ENCODE results near the gene SUCLA2. TPM values are rescaled to one million over a fixed set of nuclear protein-coding genes. Genes with fewer than 3 reads are reported as not detected.

Gene SUCLA2
- total and polyA plus RNA-seq, 9 of the 15 experiments (the other 6 are each of a cell fraction or from before 2014, with no cell fraction given), result 23.3 to 52.9 (median 35.8) TPM

DNA sequence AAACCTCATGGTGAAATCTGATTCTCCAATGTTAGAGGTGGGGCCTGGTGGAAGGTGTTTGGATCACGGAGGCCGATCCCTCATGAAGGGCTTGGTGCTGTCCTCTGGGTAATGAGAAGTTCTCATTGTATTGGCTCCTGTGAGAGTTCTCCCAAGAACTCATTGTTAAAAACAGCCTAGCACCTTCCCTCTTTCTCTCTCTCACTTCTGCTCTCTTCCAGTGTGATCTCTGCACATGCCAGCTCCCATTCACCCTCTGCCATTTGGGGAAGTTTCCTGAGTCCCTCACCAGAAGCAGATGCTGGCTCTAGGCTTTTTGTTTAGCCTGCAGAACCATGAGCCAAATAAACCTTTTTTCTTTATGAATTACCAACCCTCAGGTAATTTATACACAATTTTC is 3.1 kb upstream of the SUCLA2 start:
- no peak for DNase-seq (ENCODE audit: extremely low read depth in 1 of 4, low spot score in 3 of 4)
- Histone ChIP-seq H3K27me3 (ENCODE audit: control insufficient read depth in 2 of 2, insufficient read depth in 2 of 2, low read length in 2 of 2) (no peaks in the 10 kb centered on the region), H3K36me3 (ENCODE audit: control insufficient read depth, insufficient read depth, low read length) (no peaks in the 10 kb centered on the region), H4K20me1 (replicated peaks; ENCODE audit: control insufficient read depth, insufficient read depth, low read length) (no peaks in the 10 kb centered on the region), H3K4me3 (no peak overlapping the region), H3K4me1 (replicated peaks in 1 of 2; ENCODE audit: control insufficient read depth in 2 of 2, insufficient read depth in 2 of 2, low read length in 2 of 2) (peaks cover 2 to 12% of the 10 kb centered on the region in 2 experiments; a peak in 4 of 5 replicates), H3K4me2 (ENCODE audit: insufficient read depth, low read length) (no peak overlapping the region), H2AFZ (ENCODE audit: low read depth, low read length) (no peak overlapping the region), H3K9me1 (ENCODE audit: control insufficient read depth, insufficient read depth, low read length) (no peaks in the 10 kb centered on the region), H3K27ac (ENCODE audit: extremely low read depth, low read depth, low read length) (no peak overlapping the region), H3K9me3 (replicated peaks; ENCODE audit: control insufficient read depth, insufficient read depth, low read depth, low read length) (no peaks in the 10 kb centered on the region), H3K9ac (ENCODE audit: insufficient read depth in 1 of 2, low read depth in 2 of 2, low read length in 2 of 2) (no peak overlapping the region), H3K79me2 (ENCODE audit: control insufficient read depth, insufficient read depth, low read length) (peaks cover 17% of the 10 kb centered on the region)
- ATAC-seq, result no peak
- in situ Hi-C loops (cut with MboI) (no loop called here), intact Hi-C loops (cut with micrococcal nuclease) (no loop called here)
- FAIRE-seq, result no peak
- ChIA-PET CTCF (ENCODE audit: low intra/inter-chr PET ratio) (no interaction called here), POLR2A (no interaction called here)
- 72% methylated on average over 2 of the region's 2 CpGs for WGBS (ENCODE audit: insufficient coverage, low coverage, missing lambda C conversion rate)
- BruUV-seq (replicated peaks), result no TSS peak
- TF ChIP-seq NFIC (IDR thresholded peaks at IDR 0.05), result no peak
- TF ChIP-seq ESRRA (IDR thresholded peaks at IDR 0.05; ENCODE audit: borderline replicate concordance, low read depth), result no peak
- TF ChIP-seq POLR2A (conservative IDR thresholded peaks at IDR 0.05), result no peak
- no peak for TF ChIP-seq ZNF277 (CRISPR knock-in tag; IDR thresholded peaks at IDR 0.05; ENCODE audit: borderline replicate concordance)
- TF ChIP-seq ZNF79 (CRISPR knock-in tag; IDR thresholded peaks at IDR 0.05; ENCODE audit: low read depth), result no peak
- no peak for TF ChIP-seq ATF4 (CRISPR knock-in tag; IDR thresholded peaks at IDR 0.05)
- TF ChIP-seq, protein P1, sequence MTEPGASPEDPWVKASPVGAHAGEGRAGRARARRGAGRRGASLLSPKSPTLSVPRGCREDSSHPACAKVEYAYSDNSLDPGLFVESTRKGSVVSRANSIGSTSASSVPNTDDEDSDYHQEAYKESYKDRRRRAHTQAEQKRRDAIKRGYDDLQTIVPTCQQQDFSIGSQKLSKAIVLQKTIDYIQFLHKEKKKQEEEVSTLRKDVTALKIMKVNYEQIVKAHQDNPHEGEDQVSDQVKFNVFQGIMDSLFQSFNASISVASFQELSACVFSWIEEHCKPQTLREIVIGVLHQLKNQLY (CRISPR knock-in tag; conservative IDR thresholded peaks at IDR 0.05), result no peak
- TF ChIP-seq, protein P2, sequence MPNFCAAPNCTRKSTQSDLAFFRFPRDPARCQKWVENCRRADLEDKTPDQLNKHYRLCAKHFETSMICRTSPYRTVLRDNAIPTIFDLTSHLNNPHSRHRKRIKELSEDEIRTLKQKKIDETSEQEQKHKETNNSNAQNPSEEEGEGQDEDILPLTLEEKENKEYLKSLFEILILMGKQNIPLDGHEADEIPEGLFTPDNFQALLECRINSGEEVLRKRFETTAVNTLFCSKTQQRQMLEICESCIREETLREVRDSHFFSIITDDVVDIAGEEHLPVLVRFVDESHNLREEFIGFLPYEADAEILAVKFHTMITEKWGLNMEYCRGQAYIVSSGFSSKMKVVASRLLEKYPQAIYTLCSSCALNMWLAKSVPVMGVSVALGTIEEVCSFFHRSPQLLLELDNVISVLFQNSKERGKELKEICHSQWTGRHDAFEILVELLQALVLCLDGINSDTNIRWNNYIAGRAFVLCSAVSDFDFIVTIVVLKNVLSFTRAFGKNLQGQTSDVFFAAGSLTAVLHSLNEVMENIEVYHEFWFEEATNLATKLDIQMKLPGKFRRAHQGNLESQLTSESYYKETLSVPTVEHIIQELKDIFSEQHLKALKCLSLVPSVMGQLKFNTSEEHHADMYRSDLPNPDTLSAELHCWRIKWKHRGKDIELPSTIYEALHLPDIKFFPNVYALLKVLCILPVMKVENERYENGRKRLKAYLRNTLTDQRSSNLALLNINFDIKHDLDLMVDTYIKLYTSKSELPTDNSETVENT (CRISPR knock-in tag; IDR thresholded peaks at IDR 0.05), result no peak
- TF ChIP-seq, protein P3, sequence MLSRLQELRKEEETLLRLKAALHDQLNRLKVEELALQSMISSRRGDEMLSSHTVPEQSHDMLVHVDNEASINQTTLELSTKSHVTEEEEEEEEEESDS (CRISPR knock-in tag; IDR thresholded peaks at IDR 0.05), result no peak
- no peak for TF ChIP-seq ZNF444 (CRISPR knock-in tag; IDR thresholded peaks at IDR 0.05)

Measured in K562 (cell line).